Measurements from ENCODE around the gene AGAP3. TPM values are rescaled to one million over a fixed set of nuclear protein-coding genes. Genes with fewer than 3 reads are reported as not detected.

Gene AGAP3
- total RNA-seq, 1 experiment from 2014 or later: 32.6 TPM

DNA sequence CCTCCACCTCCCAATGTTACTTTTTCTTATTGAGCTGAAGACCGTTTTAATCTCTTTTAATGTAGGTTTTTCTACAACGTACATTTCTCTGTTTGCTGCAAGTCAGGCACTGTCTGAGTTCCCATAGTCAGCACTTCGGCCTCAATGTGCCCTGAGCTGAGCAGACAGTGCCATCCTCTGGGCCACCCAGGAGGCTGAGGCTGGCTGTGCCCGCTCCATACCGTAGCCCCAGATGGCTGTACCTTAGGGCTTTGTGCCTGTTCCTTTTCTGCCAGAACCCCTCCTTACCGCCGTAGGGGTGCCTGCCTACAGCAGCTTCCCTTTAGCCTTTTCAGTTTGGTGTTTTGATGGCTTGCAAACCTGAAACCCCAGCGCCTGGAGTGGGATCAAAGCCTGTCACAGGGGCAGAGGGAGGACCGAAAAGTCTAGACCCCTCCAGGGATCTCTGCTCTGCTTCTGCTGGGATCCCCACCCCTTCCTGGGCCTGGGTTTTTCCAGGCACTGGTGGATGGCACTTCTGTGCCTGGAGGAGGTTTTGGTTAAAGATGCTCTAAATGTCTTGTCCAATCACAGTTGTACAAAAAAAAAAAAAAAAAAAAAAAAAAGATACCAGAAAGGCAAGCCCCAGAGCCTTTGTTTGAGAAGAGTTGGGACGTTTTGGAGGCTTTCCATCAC is 9.0 kb downstream of the AGAP3 start:
- in situ Hi-C loops (cut with HindIII; ENCODE audit: low pct_unique_long_range_greater_than_20kb, low sequenced_read_pairs): no loop called here
- no peak for DNase-seq (ENCODE audit: low read depth)

- no peak for DNase-seq (ENCODE audit: low read depth)
- in situ Hi-C loops (cut with HindIII; ENCODE audit: low pct_unique_long_range_greater_than_20kb, low sequenced_read_pairs): no loop called here
Measured at GRCh38 chr7:151095828-151096475, 9.7 kb downstream of the AGAP3 start.

DNA sequence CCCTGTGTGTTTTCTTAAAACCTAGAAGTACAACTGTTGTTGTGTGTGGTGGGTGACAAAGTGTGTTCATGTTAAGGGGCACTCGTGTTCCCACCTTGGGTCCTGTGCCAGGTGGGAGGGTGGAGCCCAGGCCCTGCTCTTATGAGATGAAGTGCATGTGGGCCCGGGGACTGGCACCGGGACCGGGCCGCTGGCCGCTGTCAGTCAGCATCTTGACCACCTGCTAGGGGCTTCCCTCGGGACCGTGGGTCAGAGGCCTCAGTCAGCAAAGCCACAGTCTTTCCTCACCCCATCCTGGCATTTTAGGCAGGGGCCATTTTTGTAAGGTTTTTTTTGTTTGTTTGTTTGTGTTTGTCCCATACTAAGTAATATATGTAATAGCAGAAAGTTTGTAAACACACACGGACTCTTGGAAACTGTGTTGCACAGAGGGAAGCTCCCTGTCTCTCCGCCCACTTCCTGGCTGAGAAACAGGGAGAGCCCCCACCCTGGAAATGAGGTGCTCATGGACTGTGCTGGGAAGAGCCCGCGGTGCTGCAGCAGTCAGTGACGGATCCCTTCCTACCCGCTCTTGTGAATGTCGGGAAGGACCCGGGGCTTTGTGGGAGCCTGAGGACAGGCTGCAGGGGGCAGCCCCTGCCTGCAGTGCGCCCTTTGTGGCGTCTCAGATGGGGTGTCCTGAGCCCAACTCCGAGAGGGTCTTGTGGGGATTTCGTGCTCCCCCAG is 13.4 kb downstream of the AGAP3 start:
- DNase-seq (ENCODE audit: low read depth): no peak
- in situ Hi-C loops (cut with HindIII; ENCODE audit: low pct_unique_long_range_greater_than_20kb, low sequenced_read_pairs): no loop called here

DNA sequence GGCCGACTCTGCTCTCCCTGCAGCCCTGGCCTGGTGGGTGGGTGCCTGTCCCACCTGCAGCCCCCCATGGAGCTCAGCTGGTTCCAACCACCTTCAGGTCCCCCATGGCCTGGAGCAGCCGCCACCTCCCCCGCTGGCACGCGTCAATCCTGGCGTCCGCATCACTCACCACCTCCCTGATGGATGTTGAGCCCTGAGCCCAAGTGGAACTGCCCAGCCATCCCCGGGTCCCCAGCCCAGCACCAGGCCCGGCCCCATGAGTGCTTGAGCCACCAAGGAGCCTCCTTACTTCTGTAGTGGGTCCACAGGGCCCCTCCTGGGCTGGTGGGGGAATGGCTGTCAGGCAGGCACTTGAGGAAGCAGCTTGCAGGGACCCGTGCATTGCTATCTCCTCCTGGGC is 14.6 kb downstream of the AGAP3 start:
- in situ Hi-C loops (cut with HindIII; ENCODE audit: low pct_unique_long_range_greater_than_20kb, low sequenced_read_pairs): no loop called here
- DNase-seq (ENCODE audit: low read depth): no peak

GRCh38 chr7:151101621-151102396 is 15.5 kb downstream of the AGAP3 start:
- in situ Hi-C loops (cut with HindIII; ENCODE audit: low pct_unique_long_range_greater_than_20kb, low sequenced_read_pairs): no loop called here

DNA sequence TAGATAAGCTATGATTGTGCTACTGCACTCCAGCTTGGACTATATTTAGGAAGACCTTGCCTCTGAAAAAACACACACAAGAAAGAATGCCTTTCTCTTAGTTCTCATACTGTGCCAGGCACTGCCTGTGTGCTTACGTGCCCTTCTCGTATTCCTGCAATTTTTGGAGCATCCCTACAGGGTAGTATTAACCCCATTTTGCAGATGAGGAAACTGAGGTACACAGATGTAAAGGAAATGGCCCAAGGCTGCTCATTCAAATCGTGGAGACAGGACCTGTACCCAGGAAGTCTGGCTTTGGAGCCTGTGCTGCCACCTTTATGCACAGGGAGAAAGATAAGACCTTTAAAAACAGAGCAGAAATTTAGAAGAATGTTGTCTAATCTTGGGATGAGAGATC is 16.7 kb downstream of the AGAP3 start:
- in situ Hi-C loops (cut with HindIII; ENCODE audit: low pct_unique_long_range_greater_than_20kb, low sequenced_read_pairs): no loop called here
- no peak for DNase-seq (ENCODE audit: low read depth)

More at GRCh38 chr7:151101621-151102396, 15.5 kb downstream of the AGAP3 start:
- no peak for DNase-seq (ENCODE audit: low read depth)

- no peak for DNase-seq (ENCODE audit: low read depth)
- in situ Hi-C loops (cut with HindIII; ENCODE audit: low pct_unique_long_range_greater_than_20kb, low sequenced_read_pairs): no loop called here
Measured at GRCh38 chr7:151103973-151104372, 17.7 kb downstream of the AGAP3 start.

GRCh38 chr7:151104411-151105235 is 18.3 kb downstream of the AGAP3 start:
- in situ Hi-C loops (cut with HindIII; ENCODE audit: low pct_unique_long_range_greater_than_20kb, low sequenced_read_pairs): no loop called here

DNA sequence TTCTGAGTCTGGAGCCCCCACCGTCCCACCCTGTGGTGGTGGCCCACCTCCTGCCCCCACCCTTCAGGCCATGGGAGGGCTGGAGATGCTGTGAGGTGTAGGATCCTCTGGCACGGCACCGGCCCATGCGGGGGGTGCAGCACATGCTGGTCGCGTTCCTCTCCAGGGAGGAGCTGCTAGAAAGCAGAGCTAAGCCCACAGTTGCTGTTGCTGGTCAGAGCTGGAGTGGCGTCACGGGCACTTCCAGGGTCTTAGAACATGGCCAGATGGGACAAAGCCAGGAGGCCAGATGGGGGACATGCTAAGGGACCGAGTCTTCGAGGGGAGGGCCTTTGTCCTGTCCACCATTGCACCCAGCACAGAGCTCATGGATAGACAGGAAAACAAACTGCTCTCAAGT is 21.6 kb downstream of the AGAP3 start:
- no peak for DNase-seq (ENCODE audit: low read depth)
- in situ Hi-C loops (cut with HindIII; ENCODE audit: low pct_unique_long_range_greater_than_20kb, low sequenced_read_pairs): no loop called here

More at GRCh38 chr7:151104411-151105235, 18.3 kb downstream of the AGAP3 start:
- no peak for DNase-seq (ENCODE audit: low read depth)

DNA sequence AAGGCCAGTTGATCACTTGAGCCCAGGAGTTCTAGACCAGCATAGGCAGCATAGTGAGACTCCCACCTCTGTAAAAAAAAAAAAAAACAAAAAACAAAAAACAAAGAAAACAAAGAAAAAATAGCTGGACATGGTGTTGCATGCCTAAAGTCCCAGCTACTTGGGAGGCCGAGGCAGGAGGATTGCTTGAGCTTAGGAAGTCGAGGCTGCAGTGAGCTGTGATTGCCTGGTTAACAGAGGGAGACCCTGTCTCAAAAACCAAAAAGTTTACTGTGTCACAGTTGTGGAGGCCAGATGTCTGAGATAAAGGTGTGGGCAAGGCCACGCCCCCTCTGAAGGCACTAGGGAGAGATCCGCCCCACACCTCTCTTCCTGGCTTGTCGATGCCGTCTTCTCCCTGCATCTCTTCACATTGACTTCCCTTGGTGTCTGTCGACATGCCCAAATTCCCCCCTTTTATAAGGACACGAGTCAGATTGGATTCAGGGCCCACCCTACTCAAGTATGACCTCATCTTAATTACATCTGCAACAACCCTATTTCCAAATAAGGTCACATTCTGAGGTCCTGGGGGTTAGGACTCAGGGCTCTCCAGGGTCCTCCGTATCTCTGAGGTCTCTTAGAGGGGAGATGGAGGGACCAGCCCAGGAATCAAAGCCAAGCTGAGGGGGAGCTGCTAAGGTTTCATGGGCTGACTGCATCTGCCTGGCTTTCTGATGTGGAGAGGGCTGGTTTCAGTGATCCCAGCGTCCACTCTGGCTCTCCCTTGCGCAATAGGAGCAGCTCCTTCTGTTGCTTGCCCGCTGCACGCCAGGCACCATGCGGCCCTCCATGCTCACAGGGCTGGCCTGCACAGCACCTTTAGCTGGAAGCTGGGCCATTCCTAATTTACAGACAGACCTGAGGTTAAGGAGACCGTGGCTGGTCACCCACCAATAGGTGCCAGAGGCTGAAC is 23.1 kb downstream of the AGAP3 start:
- in situ Hi-C loops (cut with HindIII; ENCODE audit: low pct_unique_long_range_greater_than_20kb, low sequenced_read_pairs): no loop called here
- no peak for DNase-seq (ENCODE audit: low read depth)

GRCh38 chr7:151110236-151110940 is 24.1 kb downstream of the AGAP3 start:
- in situ Hi-C loops (cut with HindIII; ENCODE audit: low pct_unique_long_range_greater_than_20kb, low sequenced_read_pairs): no loop called here
- no peak for DNase-seq (ENCODE audit: low read depth)

- DNase-seq (ENCODE audit: low read depth): peak; percentile 58
- in situ Hi-C loops (cut with HindIII; ENCODE audit: low pct_unique_long_range_greater_than_20kb, low sequenced_read_pairs): no loop called here
Measured at GRCh38 chr7:151110941-151111645, 24.8 kb downstream of the AGAP3 start.

- DNase-seq (ENCODE audit: low read depth): peak; percentile 64
- in situ Hi-C loops (cut with HindIII; ENCODE audit: low pct_unique_long_range_greater_than_20kb, low sequenced_read_pairs): no loop called here
Measured at GRCh38 chr7:151113344-151114150, 27.3 kb downstream of the AGAP3 start.

- in situ Hi-C loops (cut with HindIII; ENCODE audit: low pct_unique_long_range_greater_than_20kb, low sequenced_read_pairs): no loop called here
- DNase-seq (ENCODE audit: low read depth): no peak
Measured at GRCh38 chr7:151114151-151115090, 28.1 kb downstream of the AGAP3 start.

All from Caki2 (cell line).